Naive thymus-derived CD4-positive, alpha-beta T cell (primary cell): ENCODE measurements around the gene BAX. TPM values are rescaled to one million over a fixed set of nuclear protein-coding genes. Genes with fewer than 3 reads are reported as not detected.
"Not testable (repeated sequence)": the region's sequence is repeated elsewhere in the genome, so short reads cannot be mapped to it uniquely, and the experiment has no call there.

Experiments
- ATAC-seq: fragments of 150-1000 bp; cut with Tn5 transposase; 2 replicates; pipeline ENCODE4 v1.10.0; 2021; ENCODE audit warnings: mild to moderate bottlenecking, moderate library complexity
- CTCF ChIA-PET: fragments of 350-600 bp; sonication (Branson Sonifier 250); formaldehyde crosslinking; loops from one replicate; lab custom pipeline; 2021; ENCODE audit warnings: antibody characterized with exemption; lab: Charles Lee
- POLR2A ChIA-PET: fragments of 350-600 bp; sonication (Branson Sonifier 250); formaldehyde crosslinking; loops from one replicate; lab custom pipeline; 2021; ENCODE audit warnings: antibody characterized with exemption, inconsistent platforms; lab: Charles Lee
- DNase-seq, 9 donors: peaks; one replicate each; pipeline versions ENCODE4 v3.0.0 to v3.0.0-alpha.2; 2020 to 2022; ENCODE audit warnings: mixed read lengths in 1 of 9
- H3K27ac ChIP-seq: one replicate; pipeline ENCODE4 v1.7.0; 2013; ENCODE audit warnings: mild to moderate bottlenecking, low read depth, low read length, moderate library complexity
- H3K27me3 ChIP-seq, 2 donors: one replicate each; pipeline ENCODE4 v1.7.0; 2013; ENCODE audit warnings: low read length in 2 of 2, mild to moderate bottlenecking in 2 of 2, moderate library complexity in 2 of 2; ENCODE audit not compliant: control insufficient read depth in 2 of 2, insufficient read depth in 2 of 2
- H3K36me3 ChIP-seq, 3 experiments: 1 replicate in 2 of 3; 2 replicates in 1 of 3; pipeline ENCODE4 v1.7.0; 2013; ENCODE audit warnings: low read length in 3 of 3, mild to moderate bottlenecking in 3 of 3, moderate library complexity in 1 of 3; ENCODE audit not compliant: insufficient read depth in 3 of 3, control insufficient read depth in 2 of 3
- H3K4me1 ChIP-seq, 2 donors: one replicate each; pipeline ENCODE4 v1.7.0; 2013; ENCODE audit warnings: low read length in 2 of 2, mild to moderate bottlenecking in 2 of 2, moderate library complexity in 1 of 2; ENCODE audit not compliant: control insufficient read depth in 2 of 2, insufficient read depth in 2 of 2
- H3K4me3 ChIP-seq: 2 replicates; pipeline ENCODE4 v1.7.0; 2013; ENCODE audit warnings: mild to moderate bottlenecking, low read length
- H3K9me3 ChIP-seq, 3 experiments: 1 replicate in 2 of 3; 2 replicates in 1 of 3; pipeline ENCODE4 v1.7.0; 2013; ENCODE audit warnings: low read length in 3 of 3; ENCODE audit not compliant: control insufficient read depth in 2 of 3
- H3K27ac Mint-ChIP-seq, 9 donors: one replicate each; pipeline ENCODE4 v1.8.0; 2020 to 2022; ENCODE audit warnings: mixed read lengths in 9 of 9, mild to moderate bottlenecking in 8 of 9, moderate library complexity in 5 of 9, inconsistent platforms in 2 of 9
- H3K27me3 Mint-ChIP-seq, 5 donors: one replicate each; pipeline ENCODE4 v1.8.0; 2021 to 2022; ENCODE audit warnings: mixed read lengths in 5 of 5, mild to moderate bottlenecking in 1 of 5
- H3K36me3 Mint-ChIP-seq, 5 donors: one replicate each; pipeline ENCODE4 v1.8.0; 2020 to 2022; ENCODE audit warnings: mixed read lengths in 5 of 5, mild to moderate bottlenecking in 3 of 5, inconsistent platforms in 1 of 5
- H3K4me1 Mint-ChIP-seq, 7 donors: one replicate each; pipeline ENCODE4 v1.8.0; 2020 to 2022; ENCODE audit warnings: mixed read lengths in 7 of 7, mild to moderate bottlenecking in 3 of 7, inconsistent platforms in 1 of 7
- H3K4me3 Mint-ChIP-seq, 10 donors: one replicate each; pipeline ENCODE4 v1.8.0; 2020 to 2022; ENCODE audit warnings: mild to moderate bottlenecking in 10 of 10, mixed read lengths in 10 of 10, moderate library complexity in 6 of 10, inconsistent platforms in 2 of 10
- H3K9me3 Mint-ChIP-seq, 11 donors: one replicate each; pipeline ENCODE4 v1.8.0; 2020 to 2022; ENCODE audit warnings: mixed read lengths in 11 of 11, mild to moderate bottlenecking in 4 of 11, inconsistent platforms in 1 of 11, moderate library complexity in 1 of 11
- intact Hi-C, 2 donors: fragments of 100-400 bp; cut with micrococcal nuclease; formaldehyde crosslinking; loops; one replicate each; pipeline ENCODE4 v1.15.1; 2023
- polyA plus RNA-seq, 2 donors: library from polyadenylated mRNA; unstranded; fragments of 300-500 nt; fragmentation: Illumina TruSeq; gene quantifications; one replicate each; pipeline ENCODE4 v1.2.3, GENCODE V29; 2021
- total RNA-seq, 6 experiments: library from RNA in 5 of 6; stranded (reverse) in 5 of 6; gene quantifications; 1 replicate in 5 of 6; 2 replicates in 1 of 6; pipeline ENCODE4 v1.2.3 and lab custom pipeline; 2021 to 2026

The BAX gene
- total and polyA plus RNA-seq, 7 experiments from 2014 or later = 49.1 to 355 (median 85.4) TPM

DNA sequence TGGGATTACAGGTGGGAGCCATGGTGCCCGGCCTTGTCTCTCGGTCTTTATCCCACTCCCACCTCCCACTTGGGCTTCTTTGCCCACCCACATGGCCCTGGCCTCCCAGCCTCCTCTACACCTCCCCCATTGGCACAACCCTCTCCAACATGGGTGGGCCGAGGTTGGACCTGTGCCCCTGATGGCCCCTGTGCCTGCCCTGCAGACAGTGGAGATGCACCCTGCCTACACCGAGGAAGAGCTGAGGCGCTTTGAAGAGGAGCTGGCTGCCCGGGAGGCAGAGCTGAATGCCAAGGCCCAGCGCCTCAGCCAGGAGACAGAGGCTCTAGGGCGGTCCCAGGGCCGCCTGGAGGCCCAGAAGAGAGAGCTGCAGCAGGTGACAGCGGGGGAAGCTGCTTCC lies 33.7 kb upstream of the BAX start:
- Mint-ChIP-seq H3K4me3 (no peak overlapping the region), H3K9me3 (no peaks in the 10 kb centered on the region), H3K27ac (no peak overlapping the region), H3K36me3 (peaks cover 0 to 28% (median 7%) of the 10 kb centered on the region in 5 donors), H3K4me1 (peaks cover 0 to under 1% (median 0%) of the 10 kb centered on the region in 7 donors), H3K27me3 (no peaks in the 10 kb centered on the region)
- intact Hi-C loops = no loop called here
- H3K27me3 ChIP-seq = no peaks in the 10 kb centered on the region
- ChIA-PET POLR2A (interaction anchor here (0.9 kb wide), 1 partner anchor 12 kb away, joined by 3 read pairs; no protein-coding TSS in a partner anchor), CTCF (no interaction called here)
- no peak for ATAC-seq
- H3K27ac ChIP-seq = no peak overlapping the region
- H3K9me3 ChIP-seq = no peaks in the 10 kb centered on the region
- H3K4me3 ChIP-seq = no peak overlapping the region
- no peaks in the 10 kb centered on the region for H3K4me1 ChIP-seq
- H3K36me3 ChIP-seq = peaks cover 0 to 51% (median 3%) of the 10 kb centered on the region in 3 experiments
- DNase-seq = no peak

GRCh38 chr19:48921721-48922500 lies 32.8 kb upstream of the BAX start:
- no peak for ATAC-seq
- Mint-ChIP-seq H3K4me1 (peaks cover 0 to 7% (median 2%) of the 10 kb centered on the region in 7 donors), H3K36me3 (peaks cover 0 to 26% (median 5%) of the 10 kb centered on the region in 5 donors), H3K9me3 (no peaks in the 10 kb centered on the region), H3K27ac (no peak overlapping the region), H3K4me3 (no peak overlapping the region), H3K27me3 (no peaks in the 10 kb centered on the region)
- Histone ChIP-seq H3K4me1 (no peaks in the 10 kb centered on the region), H3K4me3 (no peak overlapping the region), H3K27me3 (no peaks in the 10 kb centered on the region), H3K27ac (no peak overlapping the region), H3K9me3 (no peaks in the 10 kb centered on the region), H3K36me3 (peaks cover 0 to 44% (median 3%) of the 10 kb centered on the region in 3 experiments)
- intact Hi-C loops = no loop called here
- ChIA-PET POLR2A (interaction anchor here (0.9 kb wide), 1 partner anchor 11 kb away, joined by 3 read pairs; no protein-coding TSS in a partner anchor), CTCF (no interaction called here)
- no peak for DNase-seq

GRCh38 chr19:48922548-48923490 lies 31.9 kb upstream of the BAX start:
- intact Hi-C loops = no loop called here
- POLR2A ChIA-PET = no interaction called here

DNA sequence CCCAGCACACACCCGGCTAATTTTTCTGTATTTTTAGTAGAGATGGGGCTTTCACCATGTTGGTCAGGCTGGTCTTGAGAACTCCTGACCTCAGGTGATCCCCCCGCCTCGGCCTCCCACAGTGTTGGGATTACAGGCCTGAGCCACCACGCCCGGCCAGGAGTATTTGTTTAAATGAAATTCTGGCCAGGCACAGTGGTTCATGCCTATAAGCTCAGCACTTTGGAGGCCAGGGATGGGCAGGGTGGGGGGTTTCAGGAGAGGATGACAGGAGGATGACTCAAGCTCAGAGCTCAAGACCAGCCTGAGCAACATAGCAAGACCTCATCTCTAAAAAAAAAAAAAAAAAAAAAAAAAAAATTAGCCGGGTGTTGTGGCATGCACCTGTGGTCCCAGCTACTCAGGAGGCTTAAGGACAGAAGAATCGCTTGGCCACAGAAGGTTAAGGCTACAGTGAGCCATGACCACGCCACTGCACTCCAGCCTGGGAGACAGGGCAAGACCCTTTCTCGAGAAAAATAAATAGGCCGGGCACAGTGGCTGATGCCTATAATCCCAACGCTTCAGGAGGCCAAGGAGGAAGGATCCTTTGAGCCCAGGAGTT lies 29.3 kb upstream of the BAX start:
- no peaks in the 10 kb centered on the region for H3K4me1 ChIP-seq
- no peaks in the 10 kb centered on the region for H3K9me3 ChIP-seq
- CTCF ChIA-PET = interaction anchor here (1.2 kb wide), 1 partner anchor 45 kb away, joined by 3 read pairs; no protein-coding TSS in a partner anchor
- H3K27me3 ChIP-seq = no peaks in the 10 kb centered on the region
- peaks cover 0 to 28% (median 0%) of the 10 kb centered on the region in 3 experiments for H3K36me3 ChIP-seq
- POLR2A ChIA-PET = no interaction called here
- ATAC-seq (no peak), DNase-seq (no peak)
- Mint-ChIP-seq H3K27me3 (no peaks in the 10 kb centered on the region), H3K36me3 (peaks cover 0 to 12% (median 0%) of the 10 kb centered on the region in 5 donors), H3K27ac (peak overlapping the region in 1 of 9 donors; percentile 38), H3K4me1 (peaks cover 0 to 10% (median 4%) of the 10 kb centered on the region in 7 donors), H3K9me3 (no peaks in the 10 kb centered on the region), H3K4me3 (no peak overlapping the region)
- intact Hi-C loops = no loop called here
- H3K4me3 ChIP-seq = no peak overlapping the region
- no peak overlapping the region for H3K27ac ChIP-seq

More at GRCh38 chr19:48922548-48923490, 31.9 kb upstream of the BAX start:
- CTCF ChIA-PET = no interaction called here
- Mint-ChIP-seq H3K27me3 (no peaks in the 10 kb centered on the region), H3K36me3 (peaks cover 0 to 23% (median 2%) of the 10 kb centered on the region in 5 donors), H3K27ac (peak overlapping the region in 2 of 9 donors; percentile 48 to 56), H3K4me3 (no peak overlapping the region), H3K4me1 (peaks cover 0 to 10% (median 4%) of the 10 kb centered on the region in 7 donors), H3K9me3 (no peaks in the 10 kb centered on the region)
- H3K4me1 ChIP-seq = no peaks in the 10 kb centered on the region
- no peaks in the 10 kb centered on the region for H3K27me3 ChIP-seq
- no peaks in the 10 kb centered on the region for H3K9me3 ChIP-seq
- no peak for DNase-seq
- no peak overlapping the region for H3K27ac ChIP-seq
- no peak for ATAC-seq
- peaks cover 0 to 42% (median 3%) of the 10 kb centered on the region in 3 experiments for H3K36me3 ChIP-seq
- H3K4me3 ChIP-seq = no peak overlapping the region

DNA sequence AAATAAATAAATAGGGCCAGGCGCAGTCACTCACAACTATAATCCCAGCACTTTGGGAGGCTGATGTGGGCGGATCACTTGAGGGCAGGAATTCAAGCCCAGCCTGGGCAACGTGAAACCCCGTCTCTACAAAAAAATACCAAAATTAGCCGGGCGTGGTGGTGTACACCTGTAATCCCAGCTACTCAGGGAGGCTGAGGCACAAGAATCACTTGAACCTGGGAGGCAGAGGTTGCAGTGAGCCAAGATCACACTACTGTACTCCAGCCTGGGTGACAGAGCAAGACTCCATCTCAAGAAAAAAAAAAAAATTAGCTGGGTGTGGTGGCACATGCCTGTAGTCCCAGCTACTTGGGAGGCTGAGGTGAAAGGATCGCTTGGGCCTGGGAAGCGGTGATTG lies 28.8 kb upstream of the BAX start:
- H3K9me3 ChIP-seq, DNase-seq, H3K27ac Mint-ChIP-seq, H3K27me3 Mint-ChIP-seq, H3K4me3 Mint-ChIP-seq, H3K9me3 Mint-ChIP-seq, H3K4me1 ChIP-seq, ATAC-seq, H3K4me3 ChIP-seq, POLR2A ChIA-PET, intact Hi-C loops, H3K27ac ChIP-seq, H3K27me3 ChIP-seq: not testable (repeated sequence)
- Mint-ChIP-seq H3K4me1 (peaks cover 0 to 10% (median 4%) of the 10 kb centered on the region in 7 donors), H3K36me3 (peaks cover 0 to 11% (median 0%) of the 10 kb centered on the region in 5 donors)
- H3K36me3 ChIP-seq = peaks cover 0 to 24% (median 0%) of the 10 kb centered on the region in 3 experiments
- CTCF ChIA-PET = interaction anchor here (1.2 kb wide), 1 partner anchor 44 kb away, joined by 3 read pairs; no protein-coding TSS in a partner anchor

DNA sequence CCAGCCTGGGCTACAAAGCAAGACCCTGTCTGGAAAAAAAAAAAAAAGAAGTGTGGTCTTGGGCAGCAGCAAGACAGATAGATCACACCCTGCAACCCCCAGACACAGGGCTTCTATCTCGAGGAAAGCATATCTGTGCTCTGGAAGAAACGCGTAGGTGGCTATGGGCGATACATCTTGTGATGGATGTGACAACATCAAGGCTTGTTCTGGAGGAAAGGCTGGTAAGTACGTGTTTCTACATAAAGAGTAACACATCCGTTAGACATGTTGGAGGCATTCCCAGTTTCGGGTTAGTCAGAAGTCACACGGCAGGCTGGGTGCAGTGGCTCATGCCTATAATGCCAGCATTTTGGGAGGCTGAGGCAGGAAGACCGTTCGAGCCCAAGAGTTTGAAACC lies 27.8 kb upstream of the BAX start:
- Histone ChIP-seq H3K27me3 (no peaks in the 10 kb centered on the region), H3K27ac (no peak overlapping the region), H3K4me1 (no peaks in the 10 kb centered on the region), H3K36me3 (peaks cover 0 to 13% (median 0%) of the 10 kb centered on the region in 3 experiments), H3K9me3 (no peaks in the 10 kb centered on the region), H3K4me3 (peak overlapping the region; percentile 24)
- Mint-ChIP-seq H3K36me3 (peaks cover 0 to 4% (median 0%) of the 10 kb centered on the region in 5 donors), H3K27me3 (peaks cover 0 to 3% (median 0%) of the 10 kb centered on the region in 5 donors), H3K9me3 (no peaks in the 10 kb centered on the region), H3K4me1 (peaks cover 0 to 10% (median 4%) of the 10 kb centered on the region in 7 donors), H3K27ac (peak overlapping the region in 7 of 9 donors; percentile 20 to 69 (median 52)), H3K4me3 (peak overlapping the region in 9 of 10 donors; percentile 43 to 81 (median 74))
- DNase-seq (peak in 6 of 9 donors; percentile 20 to 41 (median 34)), ATAC-seq (peak; percentile 45)
- POLR2A ChIA-PET = no interaction called here
- CTCF ChIA-PET = no interaction called here
- intact Hi-C loops = no loop called here
